Measurements from ENCODE around the gene UGT1A7.

UGT1A7 gene

GRCh38 chr2:233822101-233822771 is 140.5 kb downstream of the UGT1A7 start:
- no peak overlapping the region for H3K4me2 ChIP-seq (ENCODE audit: low read depth, low read length, poor library complexity, severe bottlenecking)

More at GRCh38 chr2:233822101-233822771, 140.5 kb downstream of the UGT1A7 start:
- H3K4me3 ChIP-seq (ENCODE audit: insufficient read depth, low read length, poor library complexity, severe bottlenecking): no peak overlapping the region
- H4K20me1 ChIP-seq (ENCODE audit: low read depth, low read length): no peaks in the 10 kb centered on the region
- H3K36me3 ChIP-seq (ENCODE audit: low read length): no peaks in the 10 kb centered on the region
- no peaks in the 10 kb centered on the region for H3K9me3 ChIP-seq (ENCODE audit: insufficient read depth, low read length)
- no peak overlapping the region for H2AFZ ChIP-seq (ENCODE audit: low read depth, low read length, severe bottlenecking)
- H3K9me2 ChIP-seq (replicated peaks; ENCODE audit: insufficient read depth, low read length): no peaks in the 10 kb centered on the region
- TF ChIP-seq EZH2phosphoT487 (conservative IDR thresholded peaks at IDR 0.05; ENCODE audit: low read length) (no peak), CTCF (IDR thresholded peaks at IDR 0.05; ENCODE audit: insufficient read depth, low read length, poor library complexity, severe bottlenecking) (no peak)
- H3K9ac ChIP-seq (ENCODE audit: low read length): no peak overlapping the region
- H3F3A ChIP-seq (ENCODE audit: insufficient read depth): no peaks in the 10 kb centered on the region
- no peak overlapping the region for H3K27ac ChIP-seq (ENCODE audit: low read depth, low read length)
- no peaks in the 10 kb centered on the region for H3K27me3 ChIP-seq (ENCODE audit: low read length)
- H3K79me2 ChIP-seq (ENCODE audit: insufficient read depth, low read length): no peaks in the 10 kb centered on the region
